Measurements from ENCODE around the gene GRIPAP1.

The GRIPAP1 gene

DNA sequence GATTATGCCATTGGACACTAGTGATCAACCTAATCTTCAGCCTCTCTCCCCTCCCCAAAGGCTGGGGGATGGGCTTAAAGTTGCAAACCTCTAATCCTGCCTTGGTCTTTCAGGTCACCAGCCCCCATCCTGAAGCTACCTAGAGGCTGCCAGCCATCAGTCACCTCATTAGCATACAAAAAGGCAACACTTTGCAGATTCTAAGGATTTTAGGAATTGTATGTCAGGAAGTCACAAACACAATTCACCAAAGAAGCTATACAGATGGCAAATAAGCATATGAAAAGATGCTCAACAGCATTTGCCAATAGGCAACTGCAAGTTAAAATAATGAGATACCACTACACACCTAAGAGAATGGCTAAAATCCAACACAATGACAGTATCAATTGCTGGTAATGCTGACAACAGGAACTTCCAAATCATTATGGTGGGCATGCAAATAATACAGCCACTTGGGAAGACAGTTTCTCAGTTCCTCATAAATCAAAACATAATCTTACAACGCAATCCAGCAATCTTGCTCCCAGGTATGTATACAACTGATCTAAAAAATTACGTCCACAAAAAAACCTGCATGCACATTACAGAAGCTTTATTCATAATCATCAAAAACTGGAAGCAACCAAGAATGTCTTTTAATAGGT, 74.2 kb downstream of the GRIPAP1 start:
- H3K4me3 ChIP-seq (ENCODE audit: control insufficient read depth, low read depth, low read length), result no peak overlapping the region
- DNase-seq (ENCODE audit: low read depth), result no peak
- TF ChIP-seq, protein P1, sequence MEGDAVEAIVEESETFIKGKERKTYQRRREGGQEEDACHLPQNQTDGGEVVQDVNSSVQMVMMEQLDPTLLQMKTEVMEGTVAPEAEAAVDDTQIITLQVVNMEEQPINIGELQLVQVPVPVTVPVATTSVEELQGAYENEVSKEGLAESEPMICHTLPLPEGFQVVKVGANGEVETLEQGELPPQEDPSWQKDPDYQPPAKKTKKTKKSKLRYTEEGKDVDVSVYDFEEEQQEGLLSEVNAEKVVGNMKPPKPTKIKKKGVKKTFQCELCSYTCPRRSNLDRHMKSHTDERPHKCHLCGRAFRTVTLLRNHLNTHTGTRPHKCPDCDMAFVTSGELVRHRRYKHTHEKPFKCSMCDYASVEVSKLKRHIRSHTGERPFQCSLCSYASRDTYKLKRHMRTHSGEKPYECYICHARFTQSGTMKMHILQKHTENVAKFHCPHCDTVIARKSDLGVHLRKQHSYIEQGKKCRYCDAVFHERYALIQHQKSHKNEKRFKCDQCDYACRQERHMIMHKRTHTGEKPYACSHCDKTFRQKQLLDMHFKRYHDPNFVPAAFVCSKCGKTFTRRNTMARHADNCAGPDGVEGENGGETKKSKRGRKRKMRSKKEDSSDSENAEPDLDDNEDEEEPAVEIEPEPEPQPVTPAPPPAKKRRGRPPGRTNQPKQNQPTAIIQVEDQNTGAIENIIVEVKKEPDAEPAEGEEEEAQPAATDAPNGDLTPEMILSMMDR (IDR thresholded peaks at IDR 0.05; ENCODE audit: control insufficient read depth, insufficient read depth, low read depth, low read length, missing control alignments), result no peak

DNA sequence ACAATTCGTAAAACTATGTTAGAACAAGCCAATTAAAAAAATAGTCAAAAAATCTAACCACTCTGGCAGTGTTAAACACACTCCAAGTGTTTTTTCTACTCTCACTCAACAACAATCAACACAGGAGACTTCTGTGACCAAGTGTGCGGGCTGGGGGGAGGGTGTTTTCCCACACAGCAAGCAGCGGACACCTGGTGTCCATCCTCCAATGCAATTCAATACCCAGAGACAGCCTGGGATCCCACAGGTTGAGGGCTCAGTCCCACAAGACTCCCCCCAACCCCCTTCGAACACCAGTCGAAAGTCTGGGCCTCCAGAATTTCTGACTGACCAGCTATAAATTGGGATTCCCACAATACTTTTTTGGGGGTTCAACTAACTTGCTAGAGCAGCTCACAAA, 74.9 kb downstream of the GRIPAP1 start:
- TF ChIP-seq, protein P1 (IDR thresholded peaks at IDR 0.05; ENCODE audit: control insufficient read depth, insufficient read depth, low read depth, low read length, missing control alignments), result no peak
- H3K4me3 ChIP-seq (ENCODE audit: control insufficient read depth, low read depth, low read length), result no peak overlapping the region
- DNase-seq (ENCODE audit: low read depth), result no peak

DNA sequence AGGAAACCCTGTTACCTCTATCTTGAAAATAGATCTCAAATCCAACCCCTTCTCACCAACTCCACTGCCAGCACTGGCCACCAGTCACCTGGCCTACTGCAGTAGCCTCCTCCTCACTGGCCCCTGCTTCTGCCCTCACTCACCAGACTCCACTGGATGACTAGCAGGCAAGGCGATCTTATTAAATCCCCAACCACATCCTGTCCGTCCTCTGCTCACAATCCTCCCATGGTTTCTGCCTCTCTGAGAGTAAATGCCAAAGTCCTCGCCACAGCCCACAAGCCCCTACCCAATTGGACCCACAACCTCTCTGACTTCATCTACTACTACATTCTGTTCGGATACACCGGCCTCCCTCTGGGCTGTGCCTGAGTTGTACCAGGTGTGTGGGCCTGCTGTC, 77.8 kb downstream of the GRIPAP1 start:
- TF ChIP-seq, protein P1 (IDR thresholded peaks at IDR 0.05; ENCODE audit: control insufficient read depth, insufficient read depth, low read depth, low read length, missing control alignments), result no peak
- H3K4me3 ChIP-seq (ENCODE audit: control insufficient read depth, low read depth, low read length), result no peak overlapping the region
- no peak for DNase-seq (ENCODE audit: low read depth)

DNA sequence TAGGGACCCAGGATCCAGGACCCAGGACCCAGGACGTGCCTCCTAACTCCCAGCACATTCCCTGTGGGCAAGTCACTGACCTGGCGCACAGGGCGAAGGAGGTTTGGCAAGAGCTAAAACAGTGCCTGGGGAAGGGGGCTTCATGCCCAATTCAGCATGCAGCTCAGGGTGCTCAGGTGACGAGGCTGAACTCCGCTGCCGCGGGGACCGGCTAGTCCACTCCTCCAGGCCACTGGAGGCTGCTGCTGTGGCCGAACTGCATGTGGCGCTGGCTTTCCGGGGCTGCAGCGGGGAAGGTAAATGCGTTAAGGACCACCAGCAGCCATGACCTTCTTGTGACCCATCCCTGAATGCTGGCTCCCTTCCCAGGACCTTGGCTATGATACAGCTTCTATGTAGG, 78.3 kb downstream of the GRIPAP1 start:
- no peak overlapping the region for H3K4me3 ChIP-seq (ENCODE audit: control insufficient read depth, low read depth, low read length)
- TF ChIP-seq, protein P1 (IDR thresholded peaks at IDR 0.05; ENCODE audit: control insufficient read depth, insufficient read depth, low read depth, low read length, missing control alignments), result no peak
- DNase-seq (ENCODE audit: low read depth), result no peak

Measured in AG09309 (cell line).